HG02763 (cell line): ENCODE measurements around the gene ZYX.
A peak's percentile ranks its signal among the peaks of the same experiment; 100 is the strongest.
"Not testable (repeated sequence)": the region's sequence is repeated elsewhere in the genome, so short reads cannot be mapped to it uniquely, and the experiment has no call there.

ENCODE experiments used
- ATAC-seq: cut with Tn5 transposase; IDR thresholded peaks from one replicate; pipeline ENCODE4 v1.9.1; 2021; ENCODE audit warnings: mild to moderate bottlenecking, moderate library complexity; ENCODE audit not compliant: unreplicated experiment

Gene ZYX

DNA sequence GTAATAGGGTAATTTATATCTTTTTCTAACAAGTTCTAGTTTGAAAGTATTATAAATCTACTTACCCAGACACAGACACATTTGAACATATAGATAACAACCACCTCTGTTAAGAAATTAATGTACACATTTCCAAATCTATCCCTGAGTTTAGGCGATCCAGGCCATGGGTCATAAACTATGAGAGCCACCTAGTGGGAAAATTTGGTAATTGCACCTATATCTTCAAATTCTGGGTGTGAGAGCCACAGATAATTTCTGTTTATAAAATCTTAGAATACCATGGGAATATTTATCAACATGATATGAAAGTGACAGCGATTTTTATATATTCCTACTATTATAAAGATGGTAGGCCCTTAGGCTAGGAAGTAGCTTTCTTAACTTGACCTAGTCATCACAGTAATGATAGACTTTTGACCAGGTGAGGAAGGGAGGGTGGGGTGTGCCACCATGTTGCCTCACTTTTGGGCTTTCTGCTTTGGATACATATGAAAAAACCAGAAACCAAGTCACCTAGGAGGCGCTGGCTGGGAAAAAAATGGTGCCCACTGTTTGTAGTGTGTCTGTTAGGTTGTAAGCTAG, 35.5 kb downstream of the ZYX start:
- no peak for ATAC-seq

- no peak for ATAC-seq
These were observed 36.7 kb downstream of the ZYX start for GRCh38 chr7:143417734-143418383.

DNA sequence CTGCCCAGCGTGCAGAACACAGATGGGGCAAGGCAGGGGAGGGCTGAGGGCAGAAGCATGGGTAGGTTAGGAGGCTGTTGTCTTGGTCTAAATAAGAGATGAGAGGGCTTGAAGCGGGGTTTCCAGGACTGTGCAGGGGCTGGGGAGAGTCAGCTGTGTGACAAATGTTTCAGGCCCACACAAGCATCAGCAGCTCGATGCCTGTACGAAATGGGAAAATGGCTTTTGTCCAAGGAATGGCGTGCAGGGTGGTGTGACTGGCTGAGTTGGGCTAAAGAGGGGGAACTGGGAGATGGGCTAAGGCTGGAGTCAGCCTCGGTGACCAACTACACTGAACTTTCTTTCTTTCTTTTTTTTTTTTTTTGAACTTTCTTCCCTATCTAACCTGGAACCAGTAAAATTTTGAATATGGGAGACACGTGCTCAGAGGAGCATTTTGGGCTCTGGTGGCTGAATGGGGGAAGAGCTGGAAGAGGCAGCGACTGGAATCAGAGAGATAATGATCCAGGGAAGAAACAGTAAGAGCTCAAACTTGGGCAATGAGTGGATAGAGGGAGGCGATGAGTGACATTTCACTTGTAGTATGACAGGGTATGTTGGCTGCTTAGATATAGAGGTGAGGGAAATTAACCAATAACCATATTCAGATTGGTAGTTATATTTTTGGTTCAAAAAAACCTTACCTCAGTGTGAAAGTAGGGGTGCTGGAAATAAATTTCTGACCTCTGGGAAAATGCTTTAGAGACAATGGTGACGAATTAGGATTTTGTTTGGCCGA, 37.7 kb downstream of the ZYX start:
- ATAC-seq, result no peak

- no peak for ATAC-seq
These were observed 38.7 kb downstream of the ZYX start for GRCh38 chr7:143419880-143420279.

GRCh38 chr7:143420624-143421023, 39.5 kb downstream of the ZYX start:
- ATAC-seq, result not testable (repeated sequence)

DNA sequence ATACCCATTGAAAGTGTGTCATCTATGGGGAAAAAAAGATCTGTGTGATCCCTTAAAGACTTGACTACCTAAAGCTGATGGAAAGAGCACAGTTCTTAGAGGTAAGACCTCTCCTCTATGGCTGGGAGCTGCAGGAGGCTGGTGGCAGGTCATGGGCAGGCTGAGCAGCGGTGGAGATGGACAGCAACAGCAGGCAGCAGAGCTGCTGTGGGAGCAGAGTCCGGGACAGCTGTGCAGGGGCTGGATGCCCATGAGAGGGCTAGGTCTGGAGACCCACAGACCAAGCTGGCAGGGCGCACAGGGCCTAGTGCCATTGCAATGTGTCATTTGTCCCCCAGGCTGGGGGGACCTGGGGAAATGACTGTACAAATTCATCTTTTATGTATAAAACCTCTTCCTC, 40.9 kb downstream of the ZYX start:
- ATAC-seq, result no peak

DNA sequence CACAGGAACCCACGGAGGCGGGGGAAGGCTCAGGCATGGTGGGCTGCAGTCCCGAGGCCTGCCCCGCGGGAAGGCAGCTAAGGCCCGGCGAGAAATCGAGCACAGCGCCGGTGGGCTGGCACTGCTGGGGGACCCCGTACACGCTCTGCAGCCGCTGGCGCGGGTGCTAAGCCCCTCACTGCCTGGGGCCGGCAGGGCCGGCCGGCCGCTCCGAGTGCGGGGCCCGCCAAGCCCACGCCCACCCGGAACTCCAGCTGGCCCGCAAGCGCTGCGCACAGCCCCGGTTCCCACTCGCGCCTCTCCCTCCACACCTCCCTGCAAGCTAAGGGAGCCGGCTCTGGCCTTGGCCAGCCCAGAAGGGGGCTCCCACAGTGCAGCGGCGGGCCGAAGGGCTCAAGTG, 43.3 kb downstream of the ZYX start:
- not testable (repeated sequence) for ATAC-seq

DNA sequence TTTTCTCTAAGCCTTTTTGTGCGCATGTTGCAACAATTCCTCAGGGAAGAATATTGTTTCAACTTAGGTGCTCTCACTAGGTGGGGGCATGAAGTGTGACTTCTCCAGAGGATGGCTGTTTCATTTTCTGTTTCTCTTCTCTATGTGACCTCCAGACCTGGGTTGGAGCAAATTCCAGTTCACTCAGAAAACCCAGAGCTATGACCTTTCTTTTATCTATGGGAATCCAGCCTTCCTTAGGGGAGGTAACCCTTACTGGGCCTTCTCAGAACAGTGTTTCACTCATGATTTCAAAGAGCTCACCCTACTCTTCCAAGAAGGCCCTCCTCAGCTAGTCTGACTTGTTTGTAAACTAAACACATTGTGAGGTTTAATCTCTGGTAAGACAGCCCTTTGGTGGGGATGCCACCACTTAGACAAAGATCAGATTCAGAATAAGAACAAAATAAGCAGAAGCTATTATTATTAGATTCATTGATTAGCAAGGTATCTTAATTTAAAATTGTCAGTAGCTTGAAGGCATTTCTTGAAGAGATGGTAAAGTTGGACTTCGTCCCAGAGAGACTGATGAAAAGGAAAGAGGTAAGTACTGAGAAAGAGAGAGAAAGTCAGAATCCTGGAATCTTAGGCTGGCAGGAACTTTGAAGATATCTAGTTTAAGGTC, 45.5 kb downstream of the ZYX start:
- peak; percentile 54 for ATAC-seq

GRCh38 chr7:143429770-143430698, 48.9 kb downstream of the ZYX start:
- ATAC-seq, result no peak

GRCh38 chr7:143431109-143431508, 50.0 kb downstream of the ZYX start:
- ATAC-seq, result no peak

DNA sequence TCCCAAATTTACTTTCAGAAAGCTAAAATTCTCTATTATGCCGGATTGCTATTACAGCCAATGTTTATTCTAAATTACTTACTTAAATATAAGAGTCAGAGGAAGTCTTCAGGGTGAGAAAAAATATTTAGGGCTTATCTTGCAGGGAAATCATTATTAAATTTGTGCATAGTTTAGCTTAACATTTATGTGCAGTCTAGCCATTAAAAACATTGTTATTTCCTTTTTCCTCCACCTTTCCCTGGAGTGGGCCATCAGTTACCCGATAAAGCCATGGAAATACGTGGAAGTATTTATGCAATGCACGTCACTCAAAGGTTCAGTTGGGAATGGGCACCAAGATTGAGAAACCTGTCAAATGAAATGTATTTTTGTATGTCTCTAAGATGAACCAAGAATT, 52.6 kb downstream of the ZYX start:
- ATAC-seq, result no peak

DNA sequence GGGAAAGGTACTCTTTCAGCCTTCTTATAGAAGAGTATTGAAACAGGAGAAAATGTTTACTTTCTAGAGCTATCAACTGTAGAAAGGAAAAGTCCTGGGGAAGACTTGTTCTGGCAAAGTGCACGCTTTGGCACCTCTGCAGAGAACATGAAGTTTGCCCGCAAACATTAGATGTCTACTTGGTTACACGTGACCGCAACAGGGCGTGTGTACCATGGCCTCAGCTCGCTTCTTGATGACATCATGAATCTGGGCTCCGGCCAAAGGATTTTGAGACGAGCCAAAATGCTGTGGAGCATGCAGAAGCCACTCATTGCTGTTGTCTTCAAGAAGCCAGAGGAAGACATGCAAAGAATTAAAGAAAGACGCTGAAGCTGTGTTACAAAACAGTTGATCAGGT, 53.5 kb downstream of the ZYX start:
- no peak for ATAC-seq

DNA sequence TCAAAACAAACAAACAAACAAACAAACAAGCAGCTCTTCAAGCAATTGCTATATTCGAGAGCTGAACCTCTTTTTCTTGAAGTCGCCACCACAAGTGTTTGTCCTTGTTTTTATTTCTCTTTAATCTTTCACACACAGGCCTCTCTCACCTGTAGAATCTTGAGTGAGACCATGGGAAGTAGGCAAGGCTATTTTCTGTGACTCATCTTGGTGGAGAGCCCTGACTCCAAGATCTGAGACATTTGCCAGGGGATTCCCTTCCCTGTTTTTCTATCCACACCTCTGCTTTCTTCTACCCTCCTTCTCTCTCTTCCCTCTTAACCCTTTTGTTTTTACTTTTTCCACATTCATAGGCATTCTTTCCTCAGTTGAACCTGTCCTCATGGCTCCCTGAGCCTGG, 54.1 kb downstream of the ZYX start:
- no peak for ATAC-seq

- peak; percentile 83 for ATAC-seq
These were observed 55.3 kb downstream of the ZYX start for GRCh38 chr7:143436325-143436946.

DNA sequence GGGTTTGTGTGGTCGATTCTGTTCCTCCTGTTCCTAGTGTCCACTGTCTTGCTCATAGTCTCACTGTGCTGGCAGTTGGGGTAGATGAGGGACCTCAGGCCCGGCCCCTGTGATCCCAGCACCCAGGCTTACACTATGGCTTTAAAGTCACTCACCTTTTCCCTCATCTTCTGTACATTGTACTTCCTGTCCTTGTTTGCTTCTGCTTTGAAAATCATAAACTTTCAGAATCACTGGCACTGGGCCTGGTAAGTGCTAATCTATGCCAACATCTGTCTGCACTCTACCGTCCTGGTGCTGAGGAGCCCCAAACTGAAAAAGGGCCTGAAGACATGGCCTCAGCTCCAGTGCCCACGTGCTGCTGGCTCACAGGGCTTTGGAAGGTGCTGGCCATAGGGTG, 56.4 kb downstream of the ZYX start:
- peak; percentile 46 for ATAC-seq

GRCh38 chr7:143439866-143440265, 58.7 kb downstream of the ZYX start:
- ATAC-seq, result no peak
